Retinal pigment epithelial cell (primary cell): Measurements from ENCODE around the gene SPCS3.
"Not testable (repeated sequence)": the region's sequence is repeated elsewhere in the genome, so short reads cannot be mapped to it uniquely, and the experiment has no call there.

Experiments used
- DNase-seq: peaks from one replicate; pipeline ENCODE4 v3.0.0-alpha.2; 2010; ENCODE audit warnings: low read depth
- H3K4me3 ChIP-seq: 2 replicates; pipeline ENCODE4 v1.5.1; 2011; ENCODE audit warnings: mild to moderate bottlenecking, low read length, control low read depth, moderate library complexity
- CTCF ChIP-seq: conservative IDR thresholded peaks from 2 replicates; pipeline ENCODE4 v1.5.1; 2011; ENCODE audit warnings: low read depth, low read length, control low read depth, inconsistent platforms

The SPCS3 gene

DNA sequence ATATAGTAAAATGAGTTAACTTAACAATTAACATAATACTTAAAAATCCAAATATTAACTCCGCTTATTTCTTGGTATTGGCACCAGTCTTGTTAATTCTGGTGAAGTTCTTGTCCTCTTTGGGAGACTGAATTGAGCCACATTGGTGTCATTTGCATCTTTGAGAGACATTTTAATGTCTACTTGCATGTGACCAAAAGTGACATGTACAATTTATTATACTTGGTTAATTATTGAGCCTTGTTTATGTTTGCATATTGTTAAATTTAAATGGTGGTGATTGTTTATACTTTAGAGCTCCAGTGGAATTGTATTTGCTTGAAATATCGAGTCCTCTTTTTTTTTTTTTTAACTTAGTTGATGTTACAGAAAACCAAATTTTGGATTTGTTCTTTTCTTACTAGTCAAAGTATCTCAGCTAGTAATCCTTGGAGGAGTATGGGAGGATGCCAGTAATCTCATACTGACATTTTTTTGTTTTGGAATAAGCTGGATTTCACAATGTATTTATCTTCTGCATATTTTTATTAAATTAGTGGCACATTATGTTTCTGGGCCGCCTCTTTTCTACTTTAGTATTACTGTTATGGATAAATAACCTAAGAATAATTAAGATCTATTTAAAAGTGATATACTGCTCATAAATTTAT is 3.9 kb downstream of the SPCS3 start:
- TF ChIP-seq CTCF, result no peak
- H3K4me3 ChIP-seq, result no peak overlapping the region
- DNase-seq, result no peak

DNA sequence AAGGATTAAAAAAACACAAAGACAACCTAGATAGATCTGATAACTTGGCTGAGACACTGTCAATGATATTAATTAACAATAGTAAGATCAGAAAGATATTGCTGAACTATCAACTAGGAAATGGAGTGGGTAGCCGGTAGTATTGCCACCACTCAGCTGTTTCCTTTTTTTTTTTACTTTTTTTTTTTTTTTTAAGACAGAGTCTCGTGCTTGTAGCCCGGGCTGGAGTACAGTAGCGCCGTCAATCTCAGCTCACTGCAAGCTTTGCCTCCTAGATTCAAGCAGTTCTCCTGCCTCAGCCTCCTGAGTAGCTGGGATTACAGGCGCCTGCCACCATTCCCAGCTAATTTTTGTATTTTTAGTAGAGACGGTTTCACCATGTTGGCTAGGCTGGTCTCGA is 5.1 kb downstream of the SPCS3 start:
- not testable (repeated sequence) for H3K4me3 ChIP-seq, DNase-seq

- TF ChIP-seq CTCF, result no peak
- no peak for DNase-seq
- no peak overlapping the region for H3K4me3 ChIP-seq
These were observed 13.3 kb downstream of the SPCS3 start for GRCh38 chr4:176333076-176333475.

- no peak overlapping the region for H3K4me3 ChIP-seq
- no peak for TF ChIP-seq CTCF
- DNase-seq, result no peak
These were observed 14.3 kb downstream of the SPCS3 start for GRCh38 chr4:176334066-176334465.

GRCh38 chr4:176335421-176335820 is 15.7 kb downstream of the SPCS3 start:
- no peak for DNase-seq
- TF ChIP-seq CTCF, result no peak

GRCh38 chr4:176339936-176340761 is 20.4 kb downstream of the SPCS3 start:
- no peak overlapping the region for H3K4me3 ChIP-seq
- no peak for DNase-seq

More at GRCh38 chr4:176335421-176335820, 15.7 kb downstream of the SPCS3 start:
- no peak overlapping the region for H3K4me3 ChIP-seq

More at GRCh38 chr4:176339936-176340761, 20.4 kb downstream of the SPCS3 start:
- no peak for TF ChIP-seq CTCF
